NCI-H146 treated with DMSO at 0.1 percent for 48 hours (cell line): ENCODE results near the gene KLHL34.

Source experiments
- DNase-seq: peaks from one replicate; lab custom pipeline; 2025; ENCODE audit not compliant: unreplicated experiment; lab: John Stamatoyannopoulos, UW

Gene KLHL34, protein sequence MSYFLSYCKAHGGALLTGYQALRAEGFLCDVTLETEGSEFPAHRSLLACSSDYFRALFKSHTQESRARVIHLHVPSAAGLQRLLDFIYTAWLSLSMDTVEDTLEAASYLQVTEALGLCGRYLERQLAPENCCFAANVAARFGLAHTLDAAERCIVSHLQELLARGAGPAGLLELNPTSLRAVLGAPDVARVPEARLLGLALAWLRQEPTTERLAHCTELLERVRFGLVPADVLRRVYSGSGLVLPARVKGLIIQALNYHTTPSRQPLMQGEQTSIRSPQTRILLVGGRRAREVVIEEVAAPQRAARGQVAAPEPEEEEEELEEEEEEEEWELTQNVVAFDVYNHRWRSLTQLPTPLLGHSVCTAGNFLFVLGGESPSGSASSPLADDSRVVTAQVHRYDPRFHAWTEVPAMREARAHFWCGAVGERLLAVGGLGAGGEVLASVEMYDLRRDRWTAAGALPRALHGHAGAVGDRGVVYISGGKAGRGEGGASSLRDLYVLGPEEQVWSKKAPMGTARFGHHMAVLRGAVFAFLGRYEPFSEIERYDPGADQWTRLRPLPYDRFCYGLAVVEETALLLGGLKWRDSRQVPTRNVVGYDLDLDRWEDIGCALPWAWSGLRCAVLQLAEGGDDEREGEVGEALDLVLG

DNA sequence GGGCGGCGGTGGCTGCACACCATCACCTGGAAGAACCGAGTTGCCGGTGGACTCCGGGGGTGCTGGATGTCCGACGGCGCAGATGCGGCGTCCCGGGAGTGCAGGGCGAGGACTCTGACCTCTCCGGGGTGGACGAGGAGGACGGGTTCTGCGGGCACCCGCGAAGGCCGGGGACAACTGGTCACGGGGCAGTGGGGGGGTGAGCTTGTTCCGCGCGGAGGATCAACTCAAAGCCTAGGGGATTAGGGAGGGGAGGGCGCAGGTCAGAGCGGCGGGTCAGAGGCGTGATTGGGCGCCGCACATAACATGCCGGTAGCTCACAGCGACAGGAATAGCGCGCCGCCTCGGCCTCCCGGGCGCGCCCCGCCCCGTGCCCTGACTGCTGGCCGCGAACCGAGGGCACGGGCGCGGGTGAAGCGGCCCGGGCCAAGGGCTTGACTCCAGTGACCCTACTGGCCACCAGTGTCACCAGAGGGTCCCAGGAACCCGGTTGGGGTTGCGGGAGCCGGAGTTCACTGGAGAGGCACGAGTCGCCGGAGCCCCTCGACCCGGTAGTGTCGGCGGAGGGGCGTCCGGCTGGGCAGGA, at the start of gene KLHL34:
TSS of gene KLHL34 (minus strand) at position 179 of the 586 bp plus-strand sequence. CDS start 542 bp downstream, outside the sequence.
- DNase-seq, result no peak

DNA sequence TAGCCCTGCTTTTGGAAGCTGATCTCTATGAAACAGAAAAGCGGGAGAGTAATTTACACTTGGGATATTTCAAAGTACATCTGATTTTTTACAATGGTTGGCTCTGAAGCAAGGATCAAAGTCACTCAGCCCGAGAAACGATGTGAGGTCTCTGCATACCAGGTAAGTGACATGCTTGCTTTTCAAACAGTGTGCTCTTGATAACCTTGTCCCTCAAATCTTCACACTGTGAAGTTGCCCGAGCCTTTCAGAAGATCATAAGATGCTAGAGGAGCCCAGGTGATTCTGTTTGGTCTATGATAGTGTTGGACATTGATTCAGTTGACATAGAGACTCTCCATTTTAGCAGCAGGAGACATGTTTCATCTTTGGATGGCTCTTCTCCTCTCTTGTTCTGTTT, 47.1 kb upstream of the KLHL34 start:
- DNase-seq, result no peak

DNA sequence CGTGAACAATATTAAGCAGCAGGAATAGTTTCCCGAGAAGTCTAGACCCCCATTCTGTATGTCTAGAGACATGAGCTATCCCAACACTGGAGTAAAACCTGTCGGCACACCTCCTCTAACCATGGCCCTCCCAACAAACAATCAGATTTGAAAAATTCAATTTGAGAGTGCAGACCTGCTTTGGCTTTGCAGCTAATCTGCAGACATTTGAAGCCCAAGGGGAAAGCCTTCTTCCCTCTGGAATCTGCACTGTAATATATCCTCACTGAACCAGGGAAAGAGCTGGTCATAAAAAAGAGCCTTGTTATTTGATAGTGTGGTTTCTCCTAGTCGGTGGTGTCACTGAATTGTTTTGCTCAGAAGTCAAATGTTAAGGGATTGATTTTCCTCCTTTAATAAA, 44.6 kb upstream of the KLHL34 start:
- no peak for DNase-seq

DNA sequence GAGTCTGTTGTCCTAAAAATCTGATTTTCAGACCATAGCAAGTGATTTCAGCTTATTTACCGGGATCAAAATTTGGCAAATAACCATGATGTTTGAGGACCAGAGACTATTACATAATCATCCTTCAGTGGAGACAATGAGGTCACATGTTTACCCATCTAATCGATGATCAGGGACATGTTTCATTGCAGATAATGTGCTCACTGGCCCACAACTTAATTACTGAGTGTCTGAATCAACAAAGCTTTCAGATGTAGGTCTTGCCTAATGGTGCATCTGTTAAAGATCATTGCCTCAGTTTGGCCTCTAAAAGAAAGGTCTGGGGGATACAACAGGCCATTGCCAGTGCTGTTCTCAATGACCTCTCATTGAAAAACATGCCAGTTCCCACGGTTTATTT, 42.8 kb upstream of the KLHL34 start:
- peak; percentile 78 for DNase-seq

DNA sequence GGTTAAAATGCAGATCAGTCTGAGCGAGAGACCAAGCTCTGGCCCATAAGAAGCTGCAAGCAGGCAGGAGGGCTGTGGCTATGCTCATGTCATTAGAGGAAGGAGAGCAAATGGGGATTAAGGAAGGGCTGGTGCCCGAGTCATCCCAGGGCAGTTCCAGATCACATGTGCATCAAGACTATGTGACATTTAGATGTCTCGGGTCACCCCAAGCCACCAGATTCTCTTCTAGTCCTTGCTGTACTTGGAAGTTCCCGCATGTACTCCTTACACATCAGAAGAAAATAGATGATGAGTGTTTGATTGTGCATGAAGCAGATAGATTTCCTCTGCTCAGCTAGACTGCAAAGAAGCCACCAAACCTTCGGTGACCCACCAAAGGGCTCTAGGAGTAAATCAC, 42.1 kb upstream of the KLHL34 start:
- DNase-seq, result no peak

DNA sequence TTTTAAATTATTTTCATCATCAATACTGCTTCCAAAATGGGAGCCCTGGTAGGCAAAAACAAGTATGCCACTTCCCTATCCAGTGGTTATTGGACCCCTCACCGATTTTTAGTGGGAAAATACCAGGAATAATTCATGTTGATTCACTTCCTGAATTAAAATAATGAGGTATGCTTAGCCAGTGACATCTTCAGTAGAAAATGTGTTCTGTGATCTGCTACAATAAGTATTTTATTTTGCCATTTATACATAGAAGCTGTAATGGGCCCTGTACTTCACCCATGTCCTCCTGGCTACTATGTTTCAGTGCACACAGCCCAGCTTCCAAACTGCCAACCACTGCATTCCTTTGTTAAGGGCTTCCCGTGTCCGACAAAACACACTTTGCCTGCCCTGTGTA, 41.0 kb upstream of the KLHL34 start:
- no peak for DNase-seq

DNA sequence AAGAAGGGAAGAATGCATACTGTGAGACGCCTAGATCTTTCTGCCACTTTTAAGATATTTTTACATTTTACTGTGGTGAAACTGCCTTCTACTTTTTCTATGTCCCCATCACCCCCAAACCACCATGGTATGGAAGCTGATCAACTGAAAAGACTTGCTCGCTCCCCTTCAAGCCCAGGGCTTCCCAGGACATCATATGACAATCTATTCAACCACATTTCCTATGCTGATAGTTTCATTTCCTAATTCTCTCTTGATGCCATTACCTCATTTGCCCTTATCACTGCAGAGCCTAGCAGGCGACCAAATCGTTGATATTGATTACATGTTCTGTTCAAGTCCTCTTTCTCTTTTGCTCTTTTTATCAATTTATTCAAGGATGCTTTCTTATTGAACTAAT, 40.1 kb upstream of the KLHL34 start:
- no peak for DNase-seq

DNA sequence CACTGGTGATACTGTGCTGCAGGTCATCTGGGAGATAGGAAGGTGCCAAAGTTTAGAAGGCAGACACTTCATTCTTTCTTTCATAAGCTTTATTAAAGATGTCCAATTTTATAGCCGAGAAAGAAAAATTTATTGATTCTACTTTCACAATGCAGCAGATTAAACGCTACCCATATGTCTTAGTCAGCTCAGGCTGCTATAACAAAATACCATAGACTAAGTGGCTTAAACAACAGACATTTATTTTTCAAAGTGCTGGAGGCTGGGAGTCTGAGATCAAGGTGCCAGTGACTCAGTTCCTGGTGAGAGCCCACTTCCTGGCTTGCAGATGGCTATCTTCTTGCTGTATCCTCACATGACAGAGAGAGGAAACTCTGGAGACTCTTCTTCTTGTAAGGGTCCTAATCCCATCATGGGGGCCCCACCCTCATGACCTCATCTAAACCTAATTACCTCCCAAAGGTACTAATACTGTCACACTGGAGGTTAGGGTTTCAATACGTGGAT, 33.4 kb upstream of the KLHL34 start:
- DNase-seq, result no peak

DNA sequence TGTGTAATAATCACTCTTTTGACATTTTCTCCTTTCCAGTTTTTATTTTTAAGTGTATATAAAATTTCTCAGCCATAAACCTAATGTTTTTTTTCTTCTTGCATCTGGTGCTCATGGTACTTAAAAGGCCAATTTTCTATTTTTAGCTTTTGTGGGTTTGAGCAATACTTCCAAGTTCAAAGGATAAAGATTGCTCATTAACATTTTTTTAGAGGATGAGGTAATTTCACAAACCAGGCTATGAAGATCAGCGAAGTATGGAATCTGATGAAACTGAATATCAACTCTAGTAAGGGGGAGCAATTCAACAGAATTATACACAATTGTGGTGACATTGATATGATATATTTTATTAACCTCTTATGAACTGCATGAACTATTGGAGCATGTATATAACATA, 25.8 kb upstream of the KLHL34 start:
- no peak for DNase-seq

DNA sequence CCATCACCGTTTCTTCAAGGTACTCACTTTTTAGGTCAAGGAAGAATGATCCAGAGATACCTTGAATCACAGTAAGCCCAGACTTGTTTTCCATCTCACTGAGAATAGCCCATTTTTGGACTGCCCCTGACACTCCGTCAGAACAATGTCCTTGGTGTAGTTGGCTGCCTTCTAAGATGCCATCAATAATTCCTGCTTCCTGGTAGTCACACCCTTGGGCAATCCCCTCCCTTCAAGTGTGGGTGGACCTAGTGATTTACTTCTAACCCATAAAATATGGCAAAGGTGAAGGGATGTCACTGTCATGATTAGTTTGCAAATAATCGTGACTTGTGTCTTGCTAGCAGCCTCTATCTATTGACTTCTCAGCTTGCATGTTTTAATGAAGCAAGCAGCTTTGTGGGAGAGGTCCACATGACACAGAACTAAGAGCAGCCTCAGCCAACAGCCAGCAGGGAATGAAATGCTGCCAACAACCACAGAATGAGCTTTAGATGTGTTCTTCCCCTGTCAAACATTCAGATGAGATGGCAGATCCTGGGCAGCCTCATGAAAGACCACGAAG, 20.0 kb upstream of the KLHL34 start:
- no peak for DNase-seq

DNA sequence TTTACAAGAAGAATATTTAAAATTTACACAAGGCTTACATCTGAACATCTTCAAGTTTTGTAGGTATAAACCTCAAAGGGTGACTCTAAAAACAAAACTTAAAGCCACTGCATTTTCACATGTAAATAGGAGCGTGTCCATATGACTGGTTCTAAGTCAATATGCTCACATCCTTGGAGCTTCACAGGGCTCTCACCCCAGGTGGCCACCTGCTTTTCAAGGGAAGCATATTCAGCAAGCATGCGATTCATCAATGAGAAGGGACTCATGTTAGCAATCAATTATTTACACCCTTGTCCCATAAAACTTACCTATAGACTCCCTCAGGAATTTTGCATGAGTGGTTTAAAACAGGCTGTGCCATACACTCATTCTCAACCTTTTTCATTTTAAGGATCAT, 17.8 kb upstream of the KLHL34 start:
- DNase-seq, result peak; percentile 18

DNA sequence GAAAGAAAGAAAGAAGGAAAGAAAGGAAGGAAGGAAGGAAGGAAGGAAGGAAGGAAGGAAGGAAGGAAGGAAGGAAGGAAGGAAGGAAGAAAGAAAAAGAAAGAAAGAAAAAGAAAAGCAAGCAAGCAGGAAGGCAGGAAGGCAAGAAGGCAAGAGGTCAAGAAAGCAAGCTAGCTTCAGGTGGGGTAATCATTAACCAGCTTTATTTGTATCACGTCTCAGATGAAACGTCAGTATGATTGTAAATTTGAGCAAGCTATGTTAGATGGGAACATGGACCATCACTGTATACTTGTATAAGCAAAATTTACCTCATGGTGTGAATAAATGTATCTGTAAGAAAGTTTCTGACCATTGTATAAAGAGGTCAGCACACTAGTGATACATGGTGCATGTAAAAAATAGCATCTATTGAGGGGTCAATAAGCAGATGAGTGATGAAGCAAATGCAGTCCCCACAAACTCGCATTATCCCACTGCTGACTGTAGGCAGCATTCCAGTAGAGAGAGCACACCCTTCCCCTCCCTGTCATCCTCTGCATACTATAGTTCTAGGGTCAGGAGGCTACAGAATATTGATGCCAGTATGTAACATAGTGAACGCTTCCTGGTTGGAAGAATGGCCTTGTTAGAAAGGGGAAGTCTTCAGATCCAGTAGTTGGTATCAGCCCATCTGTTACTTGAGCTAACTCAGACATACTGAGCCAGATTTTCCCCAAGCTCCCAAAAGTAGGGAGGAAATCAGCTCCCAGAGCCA, 16.5 kb upstream of the KLHL34 start:
- DNase-seq, result no peak

DNA sequence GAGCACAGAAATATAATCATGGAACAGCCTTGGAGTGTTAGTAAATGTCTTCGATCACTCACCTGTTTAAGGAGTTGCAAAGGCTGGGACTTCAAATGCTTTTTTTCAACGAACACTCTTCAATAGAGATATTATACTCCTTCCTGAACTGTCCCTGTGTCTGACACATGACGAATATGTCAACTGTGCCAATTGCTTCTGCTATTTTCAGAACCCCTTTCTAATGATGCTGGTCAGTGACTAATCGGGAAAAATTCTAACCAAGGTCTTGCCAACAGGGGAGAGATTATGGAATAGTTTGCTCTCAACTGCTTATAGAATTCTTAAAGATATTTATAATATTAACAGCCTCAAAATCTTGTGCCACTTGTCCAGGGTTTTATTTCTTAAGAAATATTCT, 8.5 kb upstream of the KLHL34 start:
- no peak for DNase-seq

DNA sequence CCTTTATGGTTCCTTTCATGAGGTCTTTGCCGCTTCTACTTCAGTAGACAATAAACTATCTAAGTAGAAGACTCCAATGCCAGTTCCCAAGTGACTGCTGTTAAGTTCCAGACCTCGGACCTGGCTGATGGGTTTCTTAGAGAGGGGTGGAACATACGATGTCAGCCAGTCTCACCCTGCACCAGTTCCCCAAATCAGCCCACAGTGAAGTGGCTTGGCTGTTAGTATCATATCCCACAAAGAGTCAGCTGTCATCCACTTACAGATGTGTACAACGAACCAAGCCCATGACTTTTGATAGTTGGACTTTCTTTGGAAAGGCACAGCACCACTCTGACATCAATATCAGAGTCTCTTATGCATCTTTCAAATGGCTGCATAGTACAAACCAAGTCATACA, 8.1 kb upstream of the KLHL34 start:
- DNase-seq, result no peak

DNA sequence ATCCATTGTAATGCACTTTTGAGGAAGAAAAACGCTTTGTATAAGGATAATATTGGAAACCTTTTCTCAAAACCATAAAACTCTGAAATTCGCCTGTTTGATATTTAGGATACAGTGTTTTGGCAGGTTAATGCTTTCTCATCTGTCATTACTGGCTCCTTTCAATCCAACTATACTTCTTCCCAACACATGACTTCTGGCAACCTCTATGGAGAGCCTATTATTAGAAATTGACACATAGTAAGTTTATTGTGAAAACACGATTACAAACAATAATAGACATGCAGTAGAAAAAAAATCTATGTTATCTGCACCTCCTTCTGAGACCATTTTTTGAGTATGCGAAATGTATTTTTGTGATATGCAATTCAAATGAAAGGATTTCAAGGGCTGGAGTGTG, 4.6 kb upstream of the KLHL34 start:
- no peak for DNase-seq

DNA sequence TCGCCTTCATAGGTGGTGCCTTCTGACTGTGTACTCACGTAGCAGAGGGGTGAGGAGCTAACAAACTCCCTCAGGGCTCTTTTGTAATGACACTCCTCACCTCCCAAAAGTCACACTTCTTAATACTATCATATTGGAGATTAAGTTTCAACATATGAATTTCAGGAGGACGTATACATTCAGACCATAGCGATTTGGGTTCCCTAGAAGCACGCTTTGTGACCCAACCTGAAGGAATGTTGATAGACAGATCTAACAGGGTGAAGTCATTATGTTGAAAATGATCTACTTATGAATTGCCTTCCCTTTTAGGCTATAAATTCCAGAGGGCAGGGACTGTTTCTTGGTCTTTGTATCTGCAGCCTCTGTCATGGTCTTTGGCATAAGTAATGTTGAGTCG, 3.2 kb upstream of the KLHL34 start:
- no peak for DNase-seq

DNA sequence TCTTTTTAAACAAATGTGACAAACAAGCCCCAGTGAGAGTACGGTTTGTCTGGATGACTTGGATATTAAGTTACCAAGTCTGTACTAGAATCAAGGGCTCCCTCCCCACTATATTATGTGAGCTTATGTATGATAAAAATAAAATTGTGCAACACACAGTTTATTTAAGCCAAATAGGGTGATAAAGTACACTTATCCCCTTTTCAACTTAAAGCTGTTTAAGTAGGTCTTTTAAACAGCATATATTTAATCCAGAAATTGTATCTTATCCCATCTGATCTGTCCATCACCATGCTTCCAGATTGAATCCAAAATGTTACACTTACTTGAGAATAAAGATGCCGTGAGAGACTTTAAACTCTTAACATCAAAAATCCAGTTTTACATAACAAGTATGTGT, 2.0 kb upstream of the KLHL34 start:
- DNase-seq, result no peak

DNA sequence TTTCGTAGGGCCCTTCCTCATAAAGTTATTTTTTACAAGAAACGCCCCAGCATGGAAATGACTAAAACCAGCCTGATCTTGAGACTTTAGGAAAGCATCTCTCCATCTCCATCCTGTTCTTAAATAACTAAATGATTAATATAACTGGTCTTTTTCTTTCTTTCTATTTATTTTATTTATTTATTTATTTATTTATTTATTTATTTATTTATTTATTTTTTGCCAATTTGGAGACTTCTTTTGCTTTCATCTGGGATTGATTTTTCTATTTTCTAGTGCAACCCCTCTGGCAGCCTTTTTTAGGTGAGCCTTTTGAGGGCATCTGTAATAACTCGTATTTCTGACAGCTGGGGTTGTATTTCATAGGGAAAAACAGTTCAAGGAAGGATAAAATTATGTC, 1.2 kb upstream of the KLHL34 start:
- DNase-seq, result no peak

DNA sequence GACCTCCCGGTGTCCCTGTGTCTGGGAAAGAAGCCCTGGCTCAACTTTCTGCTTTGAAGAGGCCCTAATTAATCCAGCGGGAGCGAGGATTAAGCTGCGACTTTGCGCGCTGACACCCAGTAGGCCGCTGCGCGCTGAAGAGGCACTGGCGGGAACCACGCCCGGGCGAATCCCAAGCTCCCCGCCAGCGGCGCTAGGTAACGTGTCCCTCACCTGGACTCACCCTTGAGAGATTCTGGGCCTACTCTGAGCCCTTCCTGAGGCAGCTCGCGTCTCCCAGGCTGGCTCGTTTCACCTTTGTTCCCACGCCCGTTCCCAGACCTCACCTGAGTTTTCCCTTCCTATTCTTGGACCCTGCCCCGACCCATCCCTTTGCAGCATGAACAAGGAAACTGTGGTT, 616 bp upstream of the KLHL34 start:
- no peak for DNase-seq

DNA sequence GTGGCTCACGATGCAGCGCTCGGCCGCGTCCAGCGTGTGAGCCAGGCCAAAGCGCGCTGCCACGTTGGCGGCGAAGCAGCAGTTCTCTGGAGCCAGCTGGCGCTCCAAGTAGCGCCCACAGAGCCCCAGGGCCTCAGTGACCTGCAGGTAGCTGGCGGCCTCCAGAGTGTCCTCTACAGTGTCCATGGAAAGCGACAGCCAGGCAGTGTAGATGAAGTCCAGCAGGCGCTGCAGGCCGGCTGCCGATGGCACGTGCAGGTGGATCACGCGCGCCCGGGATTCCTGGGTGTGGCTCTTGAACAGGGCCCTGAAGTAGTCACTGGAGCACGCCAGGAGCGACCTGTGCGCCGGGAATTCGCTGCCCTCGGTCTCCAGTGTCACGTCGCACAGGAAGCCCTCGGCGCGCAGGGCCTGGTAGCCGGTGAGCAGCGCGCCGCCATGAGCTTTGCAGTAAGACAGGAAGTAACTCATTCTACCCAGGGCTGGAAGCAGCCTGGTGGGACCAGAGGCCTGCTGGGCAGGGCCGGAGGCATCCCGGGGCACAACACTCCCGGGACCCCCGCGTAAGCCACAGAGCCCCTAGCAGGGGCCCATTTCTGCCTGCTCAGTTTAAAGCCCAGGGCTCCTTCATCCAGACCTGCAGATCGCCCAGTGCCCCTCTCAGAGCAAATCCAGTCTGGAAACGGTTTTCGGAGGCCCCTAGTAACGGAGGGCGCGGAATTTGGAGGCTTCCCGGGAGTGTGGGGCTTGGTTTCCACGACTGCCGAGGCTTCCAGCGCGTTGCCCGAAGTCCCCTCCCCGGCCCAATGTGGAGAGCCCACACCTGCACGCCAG, 595 bp downstream of the KLHL34 start:
- DNase-seq, result no peak
